ENCODE data around the gene SMIM43. TPM values are rescaled to one million over a fixed set of nuclear protein-coding genes. Genes with fewer than 3 reads are reported as not detected.

The SMIM43 gene
- polyA plus RNA-seq, 1 experiment, result 0.27 TPM

DNA sequence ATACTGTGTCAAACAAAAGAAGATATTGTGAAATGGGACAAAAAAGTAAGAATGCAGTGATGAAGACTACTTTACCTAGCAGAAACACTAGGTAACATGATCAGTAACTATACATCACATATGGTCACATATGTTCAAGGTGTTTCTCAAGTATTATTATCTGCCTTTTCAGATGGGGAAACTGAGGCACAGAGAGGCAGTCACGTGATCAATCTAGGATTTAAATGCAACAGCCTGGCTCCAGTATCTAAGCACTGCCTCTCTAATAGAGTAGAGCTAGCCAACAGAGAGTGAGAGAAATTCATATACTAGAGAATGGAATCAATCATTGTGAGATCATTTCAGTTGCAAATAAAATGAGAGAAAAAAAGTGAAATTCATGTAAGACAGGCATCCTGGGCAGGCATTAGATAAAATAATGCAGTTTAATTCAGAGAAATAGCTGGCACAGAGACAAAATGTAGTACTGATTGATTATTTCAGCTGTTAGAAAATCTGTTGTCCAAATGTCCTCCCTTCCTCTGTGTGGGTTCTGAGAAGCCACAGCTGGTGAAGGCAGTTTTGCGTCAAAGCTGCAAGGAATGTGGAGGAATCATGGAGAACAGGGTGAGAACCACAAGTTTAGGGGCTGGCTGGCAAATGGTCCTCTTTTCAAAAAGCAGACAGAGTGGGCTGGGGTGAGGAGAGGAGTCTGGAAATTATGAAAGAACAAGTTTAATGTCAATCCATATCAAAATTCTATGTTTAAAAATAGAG, 26.0 kb downstream of the SMIM43 start:
- CTCF ChIA-PET, result interaction anchor here (1.5 to 5.8 kb wide), 4 partner anchors 21 to 368 kb away, joined by 3 to 59 read pairs (median 8); no protein-coding TSS in a partner anchor
- Histone ChIP-seq H3K4me3 (ENCODE audit: low read depth, low read length) (no peak overlapping the region), H3K27me3 (ENCODE audit: control insufficient read depth, insufficient read depth, low read length) (no peaks in the 10 kb centered on the region), H3K36me3 (ENCODE audit: control insufficient read depth, insufficient read depth, low read length) (no peaks in the 10 kb centered on the region)
- no peak for DNase-seq (ENCODE audit: low read depth)
- TF ChIP-seq, protein P1, sequence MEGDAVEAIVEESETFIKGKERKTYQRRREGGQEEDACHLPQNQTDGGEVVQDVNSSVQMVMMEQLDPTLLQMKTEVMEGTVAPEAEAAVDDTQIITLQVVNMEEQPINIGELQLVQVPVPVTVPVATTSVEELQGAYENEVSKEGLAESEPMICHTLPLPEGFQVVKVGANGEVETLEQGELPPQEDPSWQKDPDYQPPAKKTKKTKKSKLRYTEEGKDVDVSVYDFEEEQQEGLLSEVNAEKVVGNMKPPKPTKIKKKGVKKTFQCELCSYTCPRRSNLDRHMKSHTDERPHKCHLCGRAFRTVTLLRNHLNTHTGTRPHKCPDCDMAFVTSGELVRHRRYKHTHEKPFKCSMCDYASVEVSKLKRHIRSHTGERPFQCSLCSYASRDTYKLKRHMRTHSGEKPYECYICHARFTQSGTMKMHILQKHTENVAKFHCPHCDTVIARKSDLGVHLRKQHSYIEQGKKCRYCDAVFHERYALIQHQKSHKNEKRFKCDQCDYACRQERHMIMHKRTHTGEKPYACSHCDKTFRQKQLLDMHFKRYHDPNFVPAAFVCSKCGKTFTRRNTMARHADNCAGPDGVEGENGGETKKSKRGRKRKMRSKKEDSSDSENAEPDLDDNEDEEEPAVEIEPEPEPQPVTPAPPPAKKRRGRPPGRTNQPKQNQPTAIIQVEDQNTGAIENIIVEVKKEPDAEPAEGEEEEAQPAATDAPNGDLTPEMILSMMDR (IDR thresholded peaks at IDR 0.05; ENCODE audit: insufficient read depth, low read depth, low read length), result no peak
- POLR2A ChIA-PET, result no interaction called here

DNA sequence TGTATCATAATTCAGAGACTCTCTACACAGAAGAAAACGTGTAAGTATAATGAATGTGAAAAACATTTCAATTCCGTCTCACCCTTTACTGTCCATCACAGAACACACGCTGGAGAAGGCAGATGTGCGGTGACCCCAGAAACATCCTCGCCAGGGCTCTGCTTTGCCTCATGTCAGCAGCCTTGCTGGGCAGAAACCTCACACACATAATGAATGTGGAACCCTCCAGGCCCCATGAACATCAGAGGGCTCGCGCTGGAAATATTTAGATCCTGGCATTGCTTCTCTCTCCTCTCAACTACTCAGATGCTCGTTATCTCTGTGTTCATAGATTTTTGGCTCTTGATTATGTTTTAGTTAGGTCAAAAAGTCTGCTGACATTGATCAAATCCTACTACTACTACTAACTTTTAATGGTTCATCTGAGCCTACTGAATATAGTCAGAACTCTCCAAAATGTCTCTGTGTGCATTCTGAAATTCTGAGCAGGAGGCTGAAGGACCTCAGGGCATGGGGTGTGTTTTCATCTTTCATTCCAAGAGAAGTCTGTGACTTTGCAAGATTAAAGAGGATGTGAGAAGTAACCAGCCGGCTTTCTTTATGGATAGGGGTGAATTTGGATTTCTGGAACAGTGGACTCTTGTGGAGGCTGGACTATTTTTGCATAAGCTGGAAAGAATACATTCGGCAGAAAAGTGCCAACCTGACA, 27.0 kb downstream of the SMIM43 start:
- H3K4me3 ChIP-seq (ENCODE audit: low read depth, low read length), result no peak overlapping the region
- no peaks in the 10 kb centered on the region for H3K36me3 ChIP-seq (ENCODE audit: control insufficient read depth, insufficient read depth, low read length)
- no peak for DNase-seq (ENCODE audit: low read depth)
- TF ChIP-seq, protein P1 (IDR thresholded peaks at IDR 0.05; ENCODE audit: insufficient read depth, low read depth, low read length), result no peak
- no peaks in the 10 kb centered on the region for H3K27me3 ChIP-seq (ENCODE audit: control insufficient read depth, insufficient read depth, low read length)
- CTCF ChIA-PET, result interaction anchor here (0.8 to 5.8 kb wide), 11 partner anchors 13 to 368 kb away, joined by 3 to 59 read pairs (median 11); partner anchors contain the start of gene ANXA5
- POLR2A ChIA-PET, result no interaction called here

DNA sequence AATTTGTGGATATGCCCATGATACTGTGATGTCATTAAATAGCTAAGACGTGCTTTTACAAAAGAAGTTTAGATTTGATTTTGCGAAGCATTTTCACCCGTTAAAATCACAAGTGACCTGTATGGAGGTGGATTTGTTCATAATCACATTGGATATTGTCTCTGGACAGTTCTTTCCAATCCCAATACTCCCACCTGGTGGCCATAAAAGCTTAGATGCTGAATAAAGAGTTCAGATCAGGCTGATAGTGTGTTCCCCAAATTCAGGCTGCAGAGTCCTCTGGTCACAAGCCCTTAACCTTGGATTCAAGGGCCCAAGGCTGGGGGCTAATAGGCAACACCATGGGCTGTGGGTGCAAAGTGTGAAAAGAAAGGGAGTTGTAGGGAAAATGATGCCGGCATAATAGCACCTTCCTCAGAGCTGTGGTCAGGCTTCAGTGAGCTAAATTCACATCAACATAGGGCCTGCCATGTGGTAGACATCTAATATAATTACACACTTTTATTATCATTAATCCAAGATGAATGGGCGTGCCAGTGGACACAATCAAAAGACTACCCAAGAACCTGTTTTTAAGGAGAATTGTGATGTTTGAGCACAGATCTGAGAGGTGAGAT, 28.1 kb downstream of the SMIM43 start:
- Histone ChIP-seq H3K27me3 (ENCODE audit: control insufficient read depth, insufficient read depth, low read length) (no peaks in the 10 kb centered on the region), H3K4me3 (ENCODE audit: low read depth, low read length) (no peak overlapping the region), H3K36me3 (ENCODE audit: control insufficient read depth, insufficient read depth, low read length) (no peaks in the 10 kb centered on the region)
- POLR2A ChIA-PET, result no interaction called here
- no peak for DNase-seq (ENCODE audit: low read depth)
- CTCF ChIA-PET, result interaction anchor here (0.6 to 5.8 kb wide), 25 partner anchors 8 to 371 kb away, joined by 3 to 59 read pairs (median 4); partner anchors contain the start of genes ANXA5 and CCNA2
- TF ChIP-seq, protein P1 (IDR thresholded peaks at IDR 0.05; ENCODE audit: insufficient read depth, low read depth, low read length), result peak; percentile 65

- H3K4me3 ChIP-seq (ENCODE audit: low read depth, low read length), result no peak overlapping the region
- ChIA-PET CTCF (interaction anchor here (0.8 to 5.8 kb wide), 6 partner anchors 38 to 364 kb away, joined by 3 to 59 read pairs (median 13); partner anchors contain the start of gene ANXA5), POLR2A (interaction anchor here (0.7 kb wide), 1 partner anchor 38 kb away, joined by 3 read pairs; no protein-coding TSS in a partner anchor)
- no peaks in the 10 kb centered on the region for H3K36me3 ChIP-seq (ENCODE audit: control insufficient read depth, insufficient read depth, low read length)
- no peaks in the 10 kb centered on the region for H3K27me3 ChIP-seq (ENCODE audit: control insufficient read depth, insufficient read depth, low read length)
- DNase-seq (ENCODE audit: low read depth), result no peak
- TF ChIP-seq, protein P1 (IDR thresholded peaks at IDR 0.05; ENCODE audit: insufficient read depth, low read depth, low read length), result no peak
These were observed 30.4 kb downstream of the SMIM43 start for GRCh38 chr4:121734571-121734970.

Measured in BJ (cell line).